T-helper 1 cell (primary cell): ENCODE measurements around the gene CCDC30.

ENCODE experiments used
- DNase-seq, 5 donors: peaks; one replicate each; pipeline ENCODE4 v3.0.0-alpha.2; 2012 to 2020
- total RNA-seq, 4 donors: gene quantifications; one replicate each; lab custom pipeline; 2026; lab: John Stamatoyannopoulos, UW

CCDC30 gene
- 3.8 to 8.2 (median 6.7) reads per million in 4 donors for total RNA-seq

DNA sequence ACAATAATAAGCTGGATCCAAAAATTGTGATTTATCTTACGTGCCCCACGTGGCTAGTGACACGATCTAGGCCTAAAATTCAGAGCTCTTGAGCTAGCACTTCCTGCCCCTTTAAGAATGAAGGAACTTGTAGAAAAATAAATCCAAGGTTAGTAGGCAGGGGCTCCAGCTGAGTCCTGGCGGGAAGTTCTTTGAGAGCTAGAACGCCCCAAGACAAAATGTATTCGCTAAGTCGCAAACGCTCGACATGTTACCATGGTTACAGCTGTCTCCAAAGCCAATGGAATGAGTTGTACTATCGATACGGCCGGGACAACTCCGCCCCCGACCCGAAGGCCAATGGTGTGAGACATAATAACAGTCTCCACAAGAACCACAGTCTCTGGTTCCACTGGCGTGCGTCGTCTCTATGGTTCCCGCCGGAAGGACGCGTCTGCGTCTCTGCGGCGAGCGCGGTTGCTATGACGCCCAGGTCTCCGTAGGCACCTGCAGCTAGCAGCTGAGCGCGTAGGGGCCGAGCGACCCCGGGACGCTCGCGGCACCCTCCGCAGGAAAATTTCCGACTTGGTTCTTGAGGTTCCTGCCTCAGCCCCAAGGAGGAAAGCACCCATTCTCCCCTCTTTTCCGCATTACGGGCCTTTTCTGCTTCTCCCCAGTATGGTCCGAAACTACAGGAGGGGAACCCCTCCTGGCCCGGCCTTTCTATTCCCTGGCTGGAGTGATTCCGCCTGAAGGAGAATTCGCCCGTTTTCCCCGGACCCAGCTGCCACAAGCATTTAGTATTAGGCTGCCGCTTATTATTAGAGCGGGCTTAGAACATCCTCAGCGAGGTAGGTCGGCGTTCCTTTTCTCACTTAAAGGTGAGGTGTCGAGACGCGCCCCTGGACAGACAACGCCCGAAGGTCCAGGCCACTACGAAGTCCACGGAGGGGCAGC, at the start of gene CCDC30:
Gene CCDC30 (plus strand): TSS at position 459 of the 936 bp plus-strand sequence. CDS start 17,266 bp downstream, outside the sequence.
- DNase-seq = peak; percentile 93 to 96 (median 95)

GRCh38 chr1:42414551-42415496, 48.3 kb upstream of the CCDC30 start:
- no peak for DNase-seq

GRCh38 chr1:42417166-42417565, 45.9 kb upstream of the CCDC30 start:
- no peak for DNase-seq

DNA sequence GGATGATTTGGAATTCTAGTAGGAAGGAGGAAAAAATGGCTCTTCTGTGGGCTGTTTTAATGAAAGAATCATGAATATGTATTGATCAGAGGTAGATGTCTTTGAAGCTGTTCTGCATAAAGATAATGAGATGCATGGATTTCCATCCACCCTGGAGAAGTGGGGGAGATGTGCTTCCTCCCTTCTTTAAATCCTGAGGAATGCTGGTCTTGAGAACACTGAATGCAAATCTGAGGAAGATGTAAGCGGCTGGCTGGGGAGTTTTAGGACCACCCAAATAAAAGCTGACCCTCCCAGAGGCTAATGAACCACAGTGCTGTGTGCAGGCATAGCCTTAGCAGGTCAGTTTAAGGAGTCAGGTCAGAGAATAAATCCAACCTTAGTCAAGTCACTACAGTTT, 44.6 kb upstream of the CCDC30 start:
- DNase-seq = no peak

DNA sequence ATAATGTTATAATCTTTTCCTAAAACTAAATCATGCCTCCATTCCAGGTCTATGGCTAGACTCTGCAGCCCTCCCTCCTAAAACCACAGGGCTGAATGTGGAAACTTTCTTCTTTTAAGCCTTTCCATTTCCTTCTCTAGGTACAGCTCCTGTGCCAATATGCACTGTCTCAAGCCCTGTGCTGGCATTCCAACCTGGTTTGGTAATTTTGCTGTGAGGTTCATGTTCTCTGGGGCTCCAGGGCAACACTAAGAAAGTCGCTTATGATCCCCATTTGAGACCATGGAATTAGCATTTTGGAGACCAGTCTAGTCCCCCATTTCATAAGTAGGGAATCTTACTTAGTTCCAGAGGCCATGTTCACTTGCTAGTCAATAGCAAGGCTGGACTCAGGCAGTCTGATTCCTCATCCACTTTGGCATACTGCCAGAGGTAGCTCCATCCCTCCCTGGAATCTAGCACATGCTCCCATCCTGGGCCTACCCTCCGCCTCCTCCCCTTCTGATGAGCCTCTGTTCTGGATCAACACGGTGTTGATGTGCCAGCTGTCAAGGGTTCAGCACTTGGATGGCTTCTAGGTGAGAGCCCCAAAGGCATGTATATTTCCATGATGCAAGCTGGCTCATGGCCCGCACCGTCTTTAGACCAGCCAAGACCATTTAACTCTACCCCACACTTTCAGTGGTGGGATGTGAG, 43.8 kb upstream of the CCDC30 start:
- DNase-seq = no peak

GRCh38 chr1:42420121-42420520, 43.0 kb upstream of the CCDC30 start:
- no peak for DNase-seq

GRCh38 chr1:42420911-42421585, 42.0 kb upstream of the CCDC30 start:
- no peak for DNase-seq

DNA sequence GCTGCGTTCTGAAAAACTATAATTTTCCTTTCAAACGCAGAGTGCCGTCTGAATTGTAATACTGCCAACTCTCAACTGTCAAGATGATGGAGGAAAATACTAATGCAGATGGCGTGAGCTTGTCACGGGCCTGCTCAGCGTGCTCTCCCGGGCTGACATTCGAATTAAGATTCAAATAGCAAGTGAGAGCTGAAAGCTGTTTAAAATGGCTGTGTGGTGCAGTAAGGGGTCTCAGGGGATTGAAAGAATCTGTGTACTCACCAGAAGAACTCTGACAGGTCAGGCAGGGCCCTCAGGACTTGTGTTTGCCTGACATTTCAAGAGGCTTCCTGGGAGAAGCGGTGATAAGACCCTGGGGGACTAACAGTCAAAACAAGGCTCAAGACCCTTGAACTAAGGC, 40.3 kb upstream of the CCDC30 start:
- DNase-seq = no peak

DNA sequence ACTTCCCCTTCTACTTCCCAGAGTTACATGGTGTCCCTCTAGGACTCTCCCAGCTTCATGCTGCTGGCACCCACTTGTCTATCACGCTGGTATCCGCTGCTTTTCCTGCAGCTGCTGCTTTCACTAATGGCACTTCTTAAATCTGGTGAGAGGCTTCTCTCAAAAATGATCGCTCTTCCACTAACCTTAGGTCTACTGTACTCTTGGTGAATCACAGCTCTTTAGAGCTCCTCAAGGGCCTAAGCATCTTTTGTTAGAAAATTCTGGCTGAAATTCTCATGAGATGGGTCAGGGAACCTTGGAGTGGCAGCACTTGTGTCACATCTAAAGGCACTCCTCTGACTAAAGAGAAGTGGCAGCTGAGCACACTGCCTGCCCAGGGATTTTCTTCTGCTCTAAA, 39.4 kb upstream of the CCDC30 start:
- DNase-seq = no peak

DNA sequence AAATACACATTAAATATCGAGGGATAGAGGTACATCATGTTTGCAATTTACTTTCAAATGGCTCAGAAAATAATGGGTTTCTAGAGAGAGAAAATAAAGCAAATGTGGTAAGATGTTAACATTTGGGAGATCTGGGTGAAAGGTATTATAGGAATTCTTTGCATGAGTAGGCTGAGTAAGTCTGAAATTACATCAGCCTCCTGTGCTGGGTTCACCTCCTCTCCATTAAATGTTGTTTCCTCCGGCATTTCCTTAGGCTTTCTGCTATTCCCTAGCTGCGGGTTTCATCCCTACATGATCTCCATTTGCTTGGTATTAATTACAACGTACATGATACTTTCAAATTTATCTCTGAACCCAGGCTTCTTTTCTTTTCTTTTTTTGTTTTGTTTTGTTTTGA, 38.9 kb upstream of the CCDC30 start:
- no peak for DNase-seq

GRCh38 chr1:42427240-42427639, 35.8 kb upstream of the CCDC30 start:
- no peak for DNase-seq

DNA sequence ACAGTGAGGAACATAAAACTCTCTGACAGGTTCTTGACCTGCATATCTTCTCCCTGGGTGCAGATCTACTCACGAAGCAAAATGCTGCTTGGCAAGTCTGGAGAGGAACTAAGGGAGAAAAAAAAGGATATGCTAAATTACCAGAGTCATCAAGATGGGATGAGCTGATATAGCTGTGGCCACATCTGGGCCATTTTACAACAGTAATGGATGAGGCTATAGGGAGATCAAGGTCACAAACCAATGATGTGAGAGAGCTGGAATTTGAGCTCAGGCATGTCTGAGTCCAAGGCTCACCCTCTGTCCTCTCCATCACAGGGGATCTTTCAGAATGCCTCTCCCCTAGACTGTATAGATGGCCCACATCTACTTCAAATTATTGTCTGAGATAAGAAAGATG, 33.5 kb upstream of the CCDC30 start:
- DNase-seq = no peak

DNA sequence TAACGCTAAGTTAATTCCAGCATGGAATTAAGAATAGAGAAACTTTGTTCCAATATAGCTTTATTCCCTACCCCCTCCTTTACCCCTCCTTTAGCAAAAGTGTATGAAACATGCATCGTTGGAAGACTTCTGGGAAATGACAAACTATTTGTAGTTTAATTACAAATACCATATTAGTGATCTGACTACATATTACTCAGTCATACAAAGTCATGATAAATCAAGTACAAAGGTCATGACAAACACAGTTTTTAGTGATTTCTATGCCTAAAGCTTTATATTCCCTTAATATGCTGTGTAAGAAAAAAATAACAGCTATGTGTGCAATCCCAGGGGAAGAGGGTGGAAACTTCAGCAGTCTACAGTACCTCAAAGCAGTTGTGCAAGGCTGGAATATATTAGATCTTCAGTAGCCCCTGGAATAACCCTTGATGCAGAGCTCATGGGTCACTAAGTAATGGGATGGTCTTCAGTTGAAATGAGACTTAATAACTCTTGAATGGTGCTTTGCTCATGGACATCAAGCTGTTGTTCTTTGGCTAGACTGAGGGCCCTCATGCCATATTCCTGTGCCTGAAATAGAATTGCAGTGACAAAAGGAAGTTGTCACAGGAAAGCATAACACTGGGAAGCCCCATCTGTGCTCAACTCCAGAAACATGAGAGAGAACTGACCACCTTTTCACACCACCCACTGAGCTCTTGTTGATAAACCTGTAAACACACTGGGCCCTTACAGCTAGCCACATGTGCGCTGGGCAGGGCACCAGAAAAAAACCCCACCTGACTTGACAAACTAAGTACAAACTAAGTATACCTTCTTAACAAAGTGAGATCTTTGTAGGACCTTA, 32.6 kb upstream of the CCDC30 start:
- no peak for DNase-seq

- DNase-seq = no peak
Observed at GRCh38 chr1:42431514-42431913, 31.6 kb upstream of the CCDC30 start.

GRCh38 chr1:42432714-42433113, 30.4 kb upstream of the CCDC30 start:
- no peak for DNase-seq

DNA sequence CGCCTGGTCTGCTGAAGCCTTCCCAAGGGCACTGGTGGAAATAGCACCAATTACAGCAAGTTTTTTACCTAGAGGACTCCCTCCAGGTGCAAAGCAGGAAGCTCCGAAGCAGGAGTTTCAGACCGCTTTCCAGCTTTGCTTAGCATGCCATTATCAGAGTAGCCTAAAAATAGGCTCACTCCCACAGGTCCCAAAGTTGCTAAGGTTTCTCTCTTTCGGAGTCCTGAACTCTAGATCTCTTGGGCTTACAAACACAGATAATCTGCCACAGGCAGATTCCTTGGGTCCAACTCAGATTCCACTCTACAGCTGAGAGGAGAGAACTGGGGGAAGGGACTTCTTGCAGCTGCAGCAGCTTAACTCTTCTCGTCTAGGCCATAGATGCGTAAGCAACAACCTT, 29.7 kb upstream of the CCDC30 start:
- DNase-seq = no peak

GRCh38 chr1:42434340-42434739, 28.7 kb upstream of the CCDC30 start:
- no peak for DNase-seq

GRCh38 chr1:42439940-42440339, 23.1 kb upstream of the CCDC30 start:
- DNase-seq = no peak

DNA sequence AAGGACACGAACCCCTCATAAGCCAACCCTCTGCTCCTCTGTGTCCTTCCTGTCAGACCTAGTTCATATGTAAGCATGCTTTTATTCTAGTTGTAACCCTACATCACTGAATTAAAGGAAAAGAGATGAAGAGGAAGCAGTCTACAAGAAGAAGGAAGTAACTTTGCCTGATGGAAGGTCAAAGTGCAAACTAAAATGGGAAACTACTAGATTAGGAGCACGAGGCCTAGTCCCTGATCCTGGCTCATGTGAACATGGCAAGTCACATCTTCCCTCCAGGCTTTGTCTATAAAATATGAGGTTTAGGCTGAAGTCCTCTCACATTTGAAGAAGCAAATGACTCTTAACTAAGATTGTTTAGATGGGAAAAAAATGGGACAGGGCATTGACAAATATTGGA, 20.4 kb upstream of the CCDC30 start:
- DNase-seq = no peak

DNA sequence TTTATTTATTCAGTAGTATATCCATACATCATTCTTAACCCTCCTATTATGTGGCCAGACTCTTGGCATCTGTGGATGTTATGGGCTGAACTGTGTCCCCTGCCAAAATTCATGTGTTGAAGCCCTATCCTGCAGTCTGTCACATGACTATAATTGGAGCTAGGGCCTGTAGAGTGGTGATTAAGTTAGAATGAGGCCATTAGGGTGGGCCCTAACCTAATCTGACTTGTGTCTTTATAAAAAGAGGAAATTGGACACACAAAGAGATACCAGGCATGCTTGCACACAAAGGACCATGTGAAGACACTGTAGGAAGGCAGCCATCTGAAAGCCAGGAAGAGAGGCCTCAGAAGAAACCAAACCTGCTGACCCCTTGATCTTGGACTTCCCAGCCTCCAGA, 13.8 kb upstream of the CCDC30 start:
- DNase-seq = no peak

GRCh38 chr1:42450061-42450460, 13.0 kb upstream of the CCDC30 start:
- DNase-seq = peak in 1 of 5 donors; percentile 29
